Skeletal muscle cell (primary cell): ENCODE data around the gene GTF2H3.
"Not testable (repeated sequence)": the region's sequence is repeated elsewhere in the genome, so short reads cannot be mapped to it uniquely, and the experiment has no call there.

ENCODE experiments used
- DNase-seq: peaks from one replicate; pipeline ENCODE4 v3.0.0-alpha.2; 2010; ENCODE audit warnings: low read depth
- H3K4me3 ChIP-seq: 2 replicates; pipeline ENCODE4 v1.5.1; 2011; ENCODE audit warnings: low read depth, mild to moderate bottlenecking, control low read depth, low read length, moderate library complexity

GTF2H3 gene

GRCh38 chr12:123633379-123634141, at the start of gene GTF2H3, which contains the start of gene EIF2B1:
Gene GTF2H3 (plus strand): TSS chr12:123633829. CDS start chr12:123633860, 31 bp downstream.
Gene EIF2B1 (minus strand): TSS chr12:123633686. CDS start chr12:123633557, 129 bp downstream.
- DNase-seq, result peak; percentile 81
- peak within 1 kb of the TSS; percentile 99 for H3K4me3 ChIP-seq

GRCh38 chr12:123591702-123592481, 41.7 kb upstream of the GTF2H3 start:
- H3K4me3 ChIP-seq, result no peak overlapping the region
- no peak for DNase-seq

DNA sequence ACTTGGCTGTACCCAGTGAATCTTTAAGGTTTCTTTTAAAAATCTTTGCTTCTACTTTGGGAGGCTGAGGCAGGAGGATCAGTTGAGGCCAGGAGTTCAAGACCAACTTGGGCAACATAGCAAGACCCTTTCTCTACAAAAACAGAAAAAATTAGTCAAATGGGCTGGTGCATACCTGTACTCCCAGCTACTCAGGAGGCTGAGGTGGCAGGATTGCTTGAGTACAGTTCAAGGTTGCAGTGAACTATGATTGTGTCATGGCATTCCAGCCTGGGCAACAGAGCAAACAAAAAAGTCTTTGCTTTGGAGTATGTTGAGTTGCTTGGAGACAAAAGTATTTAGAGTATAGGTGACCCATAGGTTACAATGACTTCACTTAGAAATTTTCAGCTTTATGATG, 37.9 kb upstream of the GTF2H3 start:
- H3K4me3 ChIP-seq, result no peak overlapping the region
- DNase-seq, result no peak

- DNase-seq, result no peak
- H3K4me3 ChIP-seq, result no peak overlapping the region
These were observed 36.5 kb upstream of the GTF2H3 start for GRCh38 chr12:123597100-123597499.

DNA sequence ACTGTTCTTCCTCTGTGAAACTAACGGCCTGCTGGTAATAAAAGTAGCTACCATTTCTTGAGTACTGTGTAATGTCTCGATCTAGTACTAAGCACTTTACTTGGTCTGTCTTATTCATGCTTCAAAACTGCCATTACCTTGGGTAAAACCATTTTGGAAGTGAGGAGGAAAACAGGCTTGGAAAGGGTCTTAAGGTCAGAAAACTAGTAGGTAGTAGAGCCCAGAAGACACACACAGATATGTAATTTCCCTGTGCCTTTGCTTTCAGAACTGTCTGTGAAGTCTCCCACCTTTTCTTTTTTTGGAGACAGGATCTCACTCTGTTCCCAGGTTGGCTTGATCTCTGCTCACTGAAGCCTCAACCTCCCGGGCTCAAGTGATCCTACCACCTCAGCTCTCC, 35.1 kb upstream of the GTF2H3 start:
- DNase-seq, result no peak
- no peak overlapping the region for H3K4me3 ChIP-seq

GRCh38 chr12:123599310-123599709, 34.3 kb upstream of the GTF2H3 start:
- no peak for DNase-seq
- no peak overlapping the region for H3K4me3 ChIP-seq

DNA sequence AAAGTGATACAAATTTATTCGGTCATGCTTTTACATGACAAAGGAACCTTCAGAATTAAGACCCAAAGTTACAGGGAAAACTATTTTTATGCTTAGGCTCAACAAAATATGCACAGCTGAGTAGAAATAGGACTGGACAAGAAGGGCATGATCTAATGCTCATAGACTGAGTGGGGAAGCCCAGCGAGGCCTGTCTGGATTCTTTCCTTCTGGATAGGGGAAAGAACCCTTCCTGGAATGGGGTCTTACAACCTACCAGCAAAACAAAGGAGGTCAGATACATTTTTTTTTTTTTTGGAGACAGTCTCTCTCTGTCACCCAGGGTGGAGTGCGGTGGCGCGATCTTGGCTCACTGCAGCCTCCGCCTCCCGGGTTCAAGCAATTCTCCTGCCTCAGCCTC, 33.9 kb upstream of the GTF2H3 start:
- H3K4me3 ChIP-seq, result no peak overlapping the region
- DNase-seq, result no peak

DNA sequence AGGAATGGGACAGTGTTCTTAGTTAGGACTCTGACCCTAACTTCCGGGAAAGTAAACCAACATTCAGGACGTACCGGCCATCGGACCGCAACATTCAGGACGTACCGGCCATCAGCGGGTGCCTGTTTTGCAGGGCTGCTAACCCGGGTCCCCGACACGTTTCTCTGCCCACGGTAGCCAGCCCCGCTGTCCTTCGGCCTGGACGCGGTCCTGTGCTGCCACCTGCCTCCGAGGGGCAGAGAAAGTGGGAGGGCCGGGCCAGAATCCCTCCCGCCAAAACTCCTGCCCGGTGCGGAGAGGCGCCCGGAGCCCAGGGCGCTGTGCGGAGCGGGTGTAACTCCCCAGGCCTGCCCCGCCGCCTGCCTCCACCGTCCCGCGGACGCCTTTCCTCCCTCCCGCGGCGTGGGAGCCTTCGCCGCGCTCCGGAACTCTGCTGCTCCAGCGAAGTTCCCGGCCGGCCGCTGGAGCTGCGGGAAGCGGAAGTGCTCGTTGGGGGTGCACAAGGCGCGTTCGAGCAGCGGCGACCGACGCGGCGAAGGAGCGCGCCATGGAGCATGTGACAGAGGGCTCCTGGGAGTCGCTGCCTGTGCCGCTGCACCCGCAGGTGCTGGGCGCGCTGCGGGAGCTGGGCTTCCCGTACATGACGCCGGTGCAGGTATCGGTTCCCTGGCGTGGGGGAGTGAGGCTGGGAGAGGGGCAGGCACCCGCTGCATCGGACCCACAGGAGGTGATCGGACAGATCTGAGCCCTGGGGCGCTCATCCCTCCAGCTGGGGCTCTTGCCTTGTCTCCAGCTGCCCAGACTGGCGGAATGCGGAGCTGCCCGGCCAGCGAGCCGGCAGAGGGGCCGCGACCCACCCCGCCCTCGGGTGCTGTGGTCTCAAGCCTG, 31.8 kb upstream of the GTF2H3 start, which contains the start of gene DDX55:
Gene DDX55, plus strand, starts transcription at position 498 of the 888 bp plus-strand sequence. Its CDS starts 50 bp downstream, at position 548.
- DNase-seq, result no peak
- H3K4me3 ChIP-seq, result peak within 1 kb of the TSS; percentile 98

GRCh38 chr12:123602651-123603195, 30.9 kb upstream of the GTF2H3 start:
- peak overlapping the region; percentile 98 for H3K4me3 ChIP-seq
- no peak for DNase-seq

- H3K4me3 ChIP-seq, DNase-seq: not testable (repeated sequence)
These were observed 30.1 kb upstream of the GTF2H3 start for GRCh38 chr12:123603495-123603894.

DNA sequence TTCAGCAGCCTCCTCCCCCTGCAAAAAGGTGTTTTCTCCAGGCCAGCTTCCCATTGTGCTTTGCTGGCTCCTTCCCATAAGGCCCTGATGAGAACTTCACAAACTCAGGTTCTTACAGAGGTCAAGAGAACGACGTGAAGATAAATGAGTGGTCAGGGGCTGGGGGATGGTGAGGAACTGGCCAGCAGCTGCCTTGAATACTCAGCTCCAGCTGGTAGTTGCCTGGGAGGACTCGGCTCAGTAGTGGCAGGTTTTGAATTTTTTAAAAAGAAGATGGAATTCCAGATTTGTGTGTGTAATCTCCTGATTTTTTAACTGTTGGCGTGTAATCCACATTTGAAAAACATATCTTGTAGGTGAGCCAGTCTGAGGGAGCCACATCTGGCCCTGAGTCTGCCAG, 25.9 kb upstream of the GTF2H3 start:
- no peak for DNase-seq

DNA sequence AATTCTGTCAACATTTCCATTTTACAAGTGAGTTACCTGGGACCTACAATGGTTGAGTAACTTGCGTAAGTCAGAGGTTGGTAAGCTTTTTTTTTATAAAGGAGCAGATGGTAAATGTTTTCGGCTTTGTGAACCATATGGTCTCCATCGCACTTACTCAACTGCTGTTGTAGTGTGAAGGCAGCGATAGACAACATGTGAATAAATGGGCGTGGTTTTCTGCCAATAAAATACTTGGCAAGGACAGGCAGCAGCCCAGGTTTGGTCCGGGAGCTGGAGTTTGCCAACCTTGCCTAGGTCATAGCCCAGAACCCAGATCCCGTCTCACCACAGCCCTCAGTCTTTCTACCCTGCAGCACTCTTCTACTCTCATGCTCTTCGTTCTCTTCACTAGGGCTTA, 25.4 kb upstream of the GTF2H3 start:
- H3K4me3 ChIP-seq, result no peak overlapping the region

More for the DNA sequence above, 25.9 kb upstream of the GTF2H3 start:
- H3K4me3 ChIP-seq, result no peak overlapping the region

GRCh38 chr12:123614110-123614509, 19.5 kb upstream of the GTF2H3 start:
- DNase-seq, result no peak

More for the DNA sequence above, 25.4 kb upstream of the GTF2H3 start:
- no peak for DNase-seq

GRCh38 chr12:123614531-123614930, 19.1 kb upstream of the GTF2H3 start:
- no peak overlapping the region for H3K4me3 ChIP-seq
- DNase-seq, result no peak

More at GRCh38 chr12:123614110-123614509, 19.5 kb upstream of the GTF2H3 start:
- H3K4me3 ChIP-seq, result no peak overlapping the region

GRCh38 chr12:123617144-123617543, 16.5 kb upstream of the GTF2H3 start:
- no peak overlapping the region for H3K4me3 ChIP-seq
- DNase-seq, result no peak

DNA sequence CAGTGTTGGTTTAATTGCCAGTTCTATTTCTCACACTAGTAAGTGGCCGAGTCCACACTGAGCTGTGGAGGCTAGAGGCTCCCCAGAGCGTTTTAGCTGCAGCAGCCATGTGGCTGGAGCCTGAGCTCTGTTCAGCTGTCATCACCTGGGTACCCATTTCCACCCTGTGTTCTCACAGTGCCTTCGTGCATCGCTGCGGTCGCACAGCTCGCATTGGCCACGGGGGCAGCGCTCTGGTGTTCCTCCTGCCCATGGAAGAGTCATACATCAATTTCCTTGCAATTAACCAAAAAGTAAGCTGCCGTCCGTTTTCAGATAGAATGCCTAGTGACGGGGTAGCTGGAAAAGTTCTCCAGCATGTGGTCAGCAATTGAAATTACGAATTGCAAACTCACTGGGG, 16.0 kb upstream of the GTF2H3 start:
- H3K4me3 ChIP-seq, result no peak overlapping the region
- DNase-seq, result no peak

DNA sequence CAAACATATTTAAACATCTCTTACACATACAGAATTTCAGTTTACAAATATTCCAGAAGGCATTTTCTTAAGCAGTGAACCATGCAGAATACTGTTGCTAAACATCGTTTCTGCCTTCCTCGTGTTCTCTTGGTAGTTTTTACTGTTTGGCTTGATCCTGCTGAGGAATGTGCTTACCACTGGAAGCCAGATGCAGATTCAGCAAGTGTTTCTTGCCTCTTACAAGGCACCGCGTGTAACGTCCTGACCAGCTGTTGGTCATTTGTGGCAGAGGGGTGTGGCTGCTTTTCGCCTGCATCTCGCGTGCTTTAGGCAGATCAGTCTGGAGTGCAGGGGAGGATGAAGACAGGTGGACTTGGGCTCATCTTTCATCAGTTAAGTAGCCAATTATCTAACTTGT, 12.5 kb upstream of the GTF2H3 start:
- no peak for DNase-seq
- no peak overlapping the region for H3K4me3 ChIP-seq

- no peak overlapping the region for H3K4me3 ChIP-seq
- no peak for DNase-seq
These were observed 11.8 kb upstream of the GTF2H3 start for GRCh38 chr12:123621619-123622530.
